Transverse colon (tissue), 4 donors: ENCODE measurements around the gene ESYT3. TPM values are rescaled to one million over a fixed set of nuclear protein-coding genes. Genes with fewer than 3 reads are reported as not detected.

Experiments used
- DNase-seq: peaks from one replicate; pipeline ENCODE4 v3.0.0-alpha.2; 2019
- H3K27ac ChIP-seq, 4 donors: fragments of 200-600 bp; sonication (generic); 2 replicates each; pipeline ENCODE4 v1.5.1; 2016 to 2018; ENCODE audit warnings: inconsistent platforms in 4 of 4
- H3K27me3 ChIP-seq: fragments of 200-600 bp; sonication (generic); 2 replicates; pipeline ENCODE4 v1.5.1; 2017; ENCODE audit warnings: inconsistent platforms
- H3K36me3 ChIP-seq, 4 donors: fragments of 200-600 bp; sonication (generic); 2 replicates each; pipeline ENCODE4 v1.5.1; 2017 to 2019; ENCODE audit warnings: inconsistent platforms in 4 of 4
- H3K4me1 ChIP-seq, 4 donors: fragments of 200-600 bp; sonication (generic); 2 replicates each; pipeline ENCODE4 v1.5.1; 2017 to 2020; ENCODE audit warnings: inconsistent platforms in 4 of 4
- H3K4me3 ChIP-seq, 4 donors: fragments of 200-600 bp; sonication (generic); 1 replicate in 1 of 4; 2 replicates in 3 of 4; pipeline versions ENCODE4 v1.5.1 to v1.6.1; 2017 to 2019; ENCODE audit warnings: inconsistent platforms in 4 of 4
- H3K9me3 ChIP-seq, 2 donors: fragments of 200-600 bp; sonication (generic); 2 replicates each; pipeline ENCODE4 v1.5.1; 2017 to 2019; ENCODE audit warnings: inconsistent platforms in 2 of 2
- CTCF ChIP-seq, 5 experiments: fragments of 200-600 bp in 3 of 5; fragments of 450-650 bp in 2 of 5; sonication (generic) in 3 of 5; IDR thresholded peaks; 1 replicate in 2 of 5; 2 replicates in 3 of 5; pipeline ENCODE4 v1.5.1; 2016 to 2017; ENCODE audit warnings: antibody characterized with exemption in 5 of 5, inconsistent platforms in 3 of 5, mild to moderate bottlenecking in 2 of 5, moderate library complexity in 1 of 5
- EP300 ChIP-seq: sonication (generic); formaldehyde crosslinking; IDR thresholded peaks from one replicate; pipeline ENCODE4 v1.6.1; 2017; ENCODE audit warnings: antibody characterized with exemption, low read depth
- POLR2A ChIP-seq: fragments of 450-650 bp; IDR thresholded peaks from one replicate; pipeline ENCODE4 v1.6.1; 2016; ENCODE audit warnings: antibody characterized with exemption, mild to moderate bottlenecking, moderate library complexity
- POLR2AphosphoS5 ChIP-seq, 3 donors: sonication (generic); formaldehyde crosslinking; IDR thresholded peaks; one replicate each; pipeline ENCODE4 v1.6.1; 2016; ENCODE audit warnings: antibody characterized with exemption in 3 of 3
- WGBS, 2 donors: methylation state at CpG; one replicate each; pipeline ENCODE4 v1.1.5; 2018; ENCODE audit warnings: low coverage in 1 of 2; 5-methylcytosine and 5-hydroxymethylcytosine counted together
- in situ Hi-C, 4 donors: fragments of 200-750 bp; cut with MboI; loops; one replicate each; pipeline versions ENCODE4 v1.15.0 to v1.15.1; 2017; ENCODE audit warnings: low sequenced_read_pairs in 3 of 4, low pct_ligation_motif_present in 1 of 4, low pct_unique_long_range_greater_than_20kb in 1 of 4
- intact Hi-C: fragments of 100-400 bp; cut with DNase I; formaldehyde crosslinking; loops from one replicate; pipeline ENCODE4 v1.15.1; 2023; ENCODE audit warnings: low total_unique reads
- total RNA-seq, 4 donors: library from RNA; depleted of rRNA; stranded (reverse); fragments of >200 nt; gene quantifications; one replicate each; pipeline ENCODE4 v1.1.0, GENCODE V29; 2016

ESYT3 gene
- total RNA-seq, 4 donors from 2014 or later, result 0.60 to 6.0 (median 2.8) TPM

GRCh38 chr3:138456961-138457862, 22.8 kb downstream of the ESYT3 start:
- no peaks in the 10 kb centered on the region for H3K36me3 ChIP-seq
- no peaks in the 10 kb centered on the region for H3K9me3 ChIP-seq
- in situ Hi-C loops (no loop called here), intact Hi-C loops (no loop called here)
- no peak overlapping the region for H3K27ac ChIP-seq
- no peaks in the 10 kb centered on the region for H3K4me1 ChIP-seq
- WGBS, 2 donors, result 75 to 79% methylated on average over 5 to 13 of the region's 13 CpGs
- DNase-seq, result no peak
- H3K27me3 ChIP-seq, result no peaks in the 10 kb centered on the region
- no peak overlapping the region for H3K4me3 ChIP-seq
- TF ChIP-seq EP300 (no peak), POLR2A (no peak), POLR2AphosphoS5 (IDR thresholded peaks at IDR 0.05) (no peak), CTCF (IDR thresholded peaks at IDR 0.05) (no peak)

GRCh38 chr3:138457863-138458735, 23.7 kb downstream of the ESYT3 start:
- H3K27me3 ChIP-seq, result no peaks in the 10 kb centered on the region
- H3K36me3 ChIP-seq, result no peaks in the 10 kb centered on the region
- in situ Hi-C loops, result no loop called here
- H3K27ac ChIP-seq, result no peak overlapping the region
- DNase-seq, result no peak
- no peak overlapping the region for H3K4me3 ChIP-seq
- no peaks in the 10 kb centered on the region for H3K4me1 ChIP-seq
- no peaks in the 10 kb centered on the region for H3K9me3 ChIP-seq
- intact Hi-C loops, result no loop called here
- 88 to 100% methylated on average over 2 to 11 of the region's 11 CpGs for WGBS, 2 donors
- TF ChIP-seq POLR2A, result no peak
- no peak for TF ChIP-seq CTCF (IDR thresholded peaks at IDR 0.05)
- TF ChIP-seq POLR2AphosphoS5 (IDR thresholded peaks at IDR 0.05), result no peak
- TF ChIP-seq EP300, result no peak

- H3K36me3 ChIP-seq, result no peaks in the 10 kb centered on the region
- no peak overlapping the region for H3K27ac ChIP-seq
- WGBS, 2 donors, result 80 to 90% methylated on average over 2 to 9 of the region's 9 CpGs
- H3K9me3 ChIP-seq, result no peaks in the 10 kb centered on the region
- no peaks in the 10 kb centered on the region for H3K27me3 ChIP-seq
- H3K4me3 ChIP-seq, result no peak overlapping the region
- intact Hi-C loops, result no loop called here
- in situ Hi-C loops, result no loop called here
- TF ChIP-seq POLR2A (no peak), EP300 (no peak), CTCF (IDR thresholded peaks at IDR 0.05) (no peak), POLR2AphosphoS5 (IDR thresholded peaks at IDR 0.05) (no peak)
- DNase-seq, result no peak
- H3K4me1 ChIP-seq, result no peaks in the 10 kb centered on the region
Observed at GRCh38 chr3:138458774-138459499, 24.5 kb downstream of the ESYT3 start.
